Liver (tissue), 9 donors: ENCODE results near the gene KCTD19. TPM values are rescaled to one million over a fixed set of nuclear protein-coding genes. Genes with fewer than 3 reads are reported as not detected.
A peak's percentile ranks its signal among the peaks of the same experiment; 100 is the strongest.

Experiments
- DNase-seq: peaks from one replicate; pipeline ENCODE4 v3.0.0-alpha.2; 2017; ENCODE audit warnings: low spot score
- H3K27ac ChIP-seq, 2 donors: one replicate each; pipeline ENCODE4 v1.7.0; 2013; ENCODE audit warnings: inconsistent platforms in 2 of 2, low read length in 2 of 2, control low read depth in 1 of 2, low read depth in 1 of 2, mild to moderate bottlenecking in 1 of 2
- H3K27me3 ChIP-seq, 4 donors: one replicate each; pipeline versions ENCODE4 v1.6.1 to v1.7.0; 2013; ENCODE audit warnings: low read length in 3 of 4, inconsistent platforms in 1 of 4, mild to moderate bottlenecking in 1 of 4, moderate library complexity in 1 of 4; ENCODE audit not compliant: control insufficient read depth in 4 of 4, insufficient read depth in 4 of 4
- H3K36me3 ChIP-seq, 4 donors: one replicate each; pipeline versions ENCODE4 v1.6.1 to v1.7.0; 2013; ENCODE audit warnings: low read length in 3 of 4, mild to moderate bottlenecking in 3 of 4, low read depth in 1 of 4, moderate library complexity in 1 of 4; ENCODE audit not compliant: control insufficient read depth in 4 of 4, insufficient read depth in 3 of 4
- H3K4me1 ChIP-seq, 4 donors: one replicate each; pipeline versions ENCODE4 v1.6.1 to v1.7.0; 2013; ENCODE audit warnings: low read length in 3 of 4, mild to moderate bottlenecking in 3 of 4, moderate library complexity in 1 of 4; ENCODE audit not compliant: control insufficient read depth in 4 of 4, insufficient read depth in 4 of 4
- H3K4me3 ChIP-seq, 3 donors: one replicate each; pipeline versions ENCODE4 v1.6.1 to v1.7.0; 2013; ENCODE audit warnings: low read length in 3 of 3, control low read depth in 1 of 3, low read depth in 1 of 3, mild to moderate bottlenecking in 1 of 3
- H3K9ac ChIP-seq, 2 donors: one replicate each; pipeline ENCODE4 v1.7.0; 2013; ENCODE audit warnings: low read length in 2 of 2, mild to moderate bottlenecking in 2 of 2, moderate library complexity in 2 of 2, control low read depth in 1 of 2, low read depth in 1 of 2
- H3K9me3 ChIP-seq, 4 donors: one replicate each; pipeline versions ENCODE4 v1.6.1 to v1.7.0; 2013; ENCODE audit warnings: low read length in 3 of 4; ENCODE audit not compliant: control insufficient read depth in 4 of 4
- EGR1 ChIP-seq, 2 donors: IDR thresholded peaks; 2 replicates each; pipeline ENCODE4 v1.6.1; 2016 to 2018; ENCODE audit warnings: antibody characterized with exemption in 2 of 2, low read depth in 2 of 2
- FOXA1 ChIP-seq: IDR thresholded peaks from 2 replicates; pipeline ENCODE4 v1.6.1; 2016; ENCODE audit warnings: antibody characterized with exemption
- FOXA2 ChIP-seq: IDR thresholded peaks from 2 replicates; pipeline ENCODE4 v1.6.1; 2016; ENCODE audit warnings: antibody characterized with exemption
- GABPA ChIP-seq, 2 donors: IDR thresholded peaks in 1 of 2; conservative IDR thresholded peaks in 1 of 2; 2 replicates each; pipeline ENCODE4 v1.6.1; 2016; ENCODE audit warnings: antibody characterized with exemption in 2 of 2, mild to moderate bottlenecking in 1 of 2, moderate library complexity in 1 of 2
- HNF4G ChIP-seq: IDR thresholded peaks from 2 replicates; pipeline ENCODE4 v1.6.1; 2016; ENCODE audit warnings: antibody characterized with exemption
- JUND ChIP-seq, 2 donors: IDR thresholded peaks; 2 replicates each; pipeline ENCODE4 v1.6.1; 2016; ENCODE audit warnings: antibody characterized with exemption in 2 of 2
- MAX ChIP-seq: IDR thresholded peaks from 2 replicates; pipeline ENCODE4 v1.6.1; 2016; ENCODE audit warnings: antibody characterized with exemption
- NR2F2 ChIP-seq: IDR thresholded peaks from 2 replicates; pipeline ENCODE4 v1.6.1; 2016; ENCODE audit warnings: antibody characterized with exemption
- RAD21 ChIP-seq, 2 donors: IDR thresholded peaks; 2 replicates each; pipeline ENCODE4 v1.6.1; 2016; ENCODE audit warnings: antibody characterized with exemption in 2 of 2, mild to moderate bottlenecking in 2 of 2
- REST ChIP-seq: IDR thresholded peaks from 2 replicates; pipeline ENCODE4 v1.6.1; 2016; ENCODE audit warnings: antibody characterized with exemption, mild to moderate bottlenecking
- RXRA ChIP-seq, 2 donors: IDR thresholded peaks; 2 replicates each; pipeline ENCODE4 v1.6.1; 2017 to 2018; ENCODE audit warnings: antibody characterized with exemption in 2 of 2, mild to moderate bottlenecking in 1 of 2
- SP1 ChIP-seq: IDR thresholded peaks from 2 replicates; pipeline ENCODE4 v1.6.1; 2018; ENCODE audit warnings: antibody characterized with exemption, mild to moderate bottlenecking
- TAF1 ChIP-seq: conservative IDR thresholded peaks from 2 replicates; pipeline ENCODE4 v1.6.1; 2016; ENCODE audit warnings: antibody characterized with exemption, mild to moderate bottlenecking
- YY1 ChIP-seq: IDR thresholded peaks from 2 replicates; pipeline ENCODE4 v1.6.1; 2016; ENCODE audit warnings: antibody characterized with exemption, mild to moderate bottlenecking
- ZBTB33 ChIP-seq: IDR thresholded peaks from 2 replicates; pipeline ENCODE4 v1.6.1; 2016; ENCODE audit warnings: antibody characterized with exemption
- WGBS: extraction: QIAGEN DNeasy Blood & Tissue Kit; methylation state at CpG from one replicate; pipeline ENCODE4 v1.1.7; 2013; 5-methylcytosine and 5-hydroxymethylcytosine counted together
- polyA plus RNA-seq, 2 donors: library from polyadenylated mRNA; stranded (reverse) in 1 of 2; unstranded in 1 of 2; fragments of 200-250 nt in 1 of 2; fragments of >200 nt in 1 of 2; fragmentation: Nextera tagmentation in 1 of 2; extraction: Ambion mirVana in 1 of 2; gene quantifications; one replicate each; pipeline versions ENCODE4 v1.2.1 to v1.2.3, GENCODE V29; 2013 to 2015
- total RNA-seq, 2 donors: library from RNA; depleted of rRNA; stranded (reverse); fragments of >200 nt; gene quantifications; one replicate each; pipeline ENCODE4 v1.2.3, GENCODE V29; 2014
- donor health status: healthy.
- donor health status: healthy.
- donor health status: healthy.
- donor health status: healthy.
- donor health status: healthy.

The KCTD19 gene
- total and polyA plus RNA-seq, 4 donors, result 0.28 TPM; not detected in 3

GRCh38 chr16:67286441-67287235 is 39.9 kb downstream of the KCTD19 start:
- H3K4me3 ChIP-seq, result no peak overlapping the region
- H3K27ac ChIP-seq, result no peak overlapping the region
- DNase-seq, result no peak
- H3K36me3 ChIP-seq, result no peaks in the 10 kb centered on the region
- TF ChIP-seq FOXA2 (no peak), YY1 (no peak), ZBTB33 (no peak), JUND (IDR thresholded peaks at IDR 0.05) (no peak), MAX (no peak), SP1 (no peak), FOXA1 (no peak), NR2F2 (no peak), EGR1 (IDR thresholded peaks at IDR 0.05; ENCODE audit: low read depth in 2 of 2) (no peak), GABPA (IDR thresholded peaks at IDR 0.05 in 1 of 2, conservative IDR thresholded peaks at IDR 0.05 in 1 of 2) (no peak), REST (no peak), TAF1 (no peak), RAD21 (IDR thresholded peaks at IDR 0.05) (no peak), HNF4G (no peak)
- H3K4me1 ChIP-seq, result peaks cover 0 to 2% (median 0%) of the 10 kb centered on the region in 4 donors
- H3K27me3 ChIP-seq, result no peaks in the 10 kb centered on the region
- no peak overlapping the region for H3K9ac ChIP-seq
- 95% methylated on average over 28 of the region's 28 CpGs for WGBS
- H3K9me3 ChIP-seq, result no peaks in the 10 kb centered on the region

- Histone ChIP-seq H3K9me3 (no peaks in the 10 kb centered on the region), H3K27me3 (no peaks in the 10 kb centered on the region), H3K36me3 (no peaks in the 10 kb centered on the region), H3K27ac (no peak overlapping the region), H3K9ac (no peak overlapping the region), H3K4me3 (no peak overlapping the region), H3K4me1 (peaks cover 0 to 2% (median 0%) of the 10 kb centered on the region in 4 donors)
- WGBS, result 64% methylated on average over 34 of the region's 34 CpGs
- DNase-seq, result no peak
- TF ChIP-seq RXRA (IDR thresholded peaks at IDR 0.05) (no peak), YY1 (no peak), REST (no peak), ZBTB33 (no peak), NR2F2 (no peak), RAD21 (IDR thresholded peaks at IDR 0.05) (peak in 1 of 2 donors; percentile 74), SP1 (no peak)
Measured at GRCh38 chr16:67284699-67285646, 41.6 kb downstream of the KCTD19 start.
